A172 (cell line): ENCODE measurements around the gene PKHD1. TPM values are rescaled to one million over a fixed set of nuclear protein-coding genes. Genes with fewer than 3 reads are reported as not detected.
"Not testable (repeated sequence)": the region's sequence is repeated elsewhere in the genome, so short reads cannot be mapped to it uniquely, and the experiment has no call there.

Source experiments
- DNase-seq: peaks from one replicate; pipeline ENCODE4 v3.0.0-alpha.2; 2015; ENCODE audit warnings: low spot score
- total RNA-seq: library from RNA; depleted of rRNA; stranded (reverse); fragments of >200 nt; shearing (Covaris generic); gene quantifications from 2 replicates; pipeline ENCODE4 v1.2.3, GENCODE V29; 2014

PKHD1 gene
- total RNA-seq, 1 experiment from 2014 or later = not detected

GRCh38 chr6:51854876-51855275 lies 232.5 kb downstream of the PKHD1 start:
- DNase-seq = no peak

DNA sequence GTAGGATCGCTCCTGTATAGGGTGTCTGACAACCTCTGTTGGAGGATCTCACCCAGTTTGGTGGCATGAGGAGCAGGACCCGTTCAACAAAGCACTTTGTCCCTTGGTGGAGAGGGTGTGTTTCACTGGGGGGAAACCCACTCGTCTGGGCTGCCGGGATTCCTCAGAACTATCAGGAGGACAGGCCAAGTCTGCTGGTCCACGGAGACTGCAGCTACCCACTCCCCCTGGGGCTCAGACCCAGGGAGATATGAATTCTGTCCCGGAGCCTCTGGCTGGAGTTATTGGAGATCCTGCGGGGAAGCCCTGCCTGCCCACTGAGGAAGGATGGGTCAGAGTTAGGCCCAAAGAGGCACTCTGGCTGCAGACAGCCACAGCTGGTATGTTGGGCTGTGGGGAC lies 233.1 kb downstream of the PKHD1 start:
- DNase-seq = no peak

DNA sequence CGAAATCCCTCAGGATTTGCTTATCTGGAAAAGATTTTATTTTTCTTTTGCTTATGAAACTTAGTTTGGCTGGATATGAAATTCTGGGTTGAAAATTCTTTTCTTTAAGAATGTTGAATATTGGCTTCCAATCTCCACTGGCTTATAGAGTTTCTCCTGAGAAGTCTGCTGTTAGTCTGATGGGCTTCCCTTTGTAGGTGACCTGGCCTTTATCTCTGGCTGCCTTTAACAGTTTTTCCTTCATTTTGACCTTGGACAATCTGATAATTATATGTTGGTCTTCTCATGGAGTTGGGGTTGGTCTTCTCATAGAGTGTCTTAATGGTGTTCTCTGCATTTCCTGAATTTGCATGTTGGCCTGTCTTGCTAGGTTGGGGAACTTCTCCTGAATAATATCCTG lies 234.3 kb downstream of the PKHD1 start:
- DNase-seq = not testable (repeated sequence)

GRCh38 chr6:51846531-51846930 lies 240.9 kb downstream of the PKHD1 start:
- DNase-seq = no peak

- no peak for DNase-seq
These were observed 243.1 kb downstream of the PKHD1 start for GRCh38 chr6:51844336-51844735.

GRCh38 chr6:51843456-51844056 lies 243.9 kb downstream of the PKHD1 start:
- DNase-seq = no peak

DNA sequence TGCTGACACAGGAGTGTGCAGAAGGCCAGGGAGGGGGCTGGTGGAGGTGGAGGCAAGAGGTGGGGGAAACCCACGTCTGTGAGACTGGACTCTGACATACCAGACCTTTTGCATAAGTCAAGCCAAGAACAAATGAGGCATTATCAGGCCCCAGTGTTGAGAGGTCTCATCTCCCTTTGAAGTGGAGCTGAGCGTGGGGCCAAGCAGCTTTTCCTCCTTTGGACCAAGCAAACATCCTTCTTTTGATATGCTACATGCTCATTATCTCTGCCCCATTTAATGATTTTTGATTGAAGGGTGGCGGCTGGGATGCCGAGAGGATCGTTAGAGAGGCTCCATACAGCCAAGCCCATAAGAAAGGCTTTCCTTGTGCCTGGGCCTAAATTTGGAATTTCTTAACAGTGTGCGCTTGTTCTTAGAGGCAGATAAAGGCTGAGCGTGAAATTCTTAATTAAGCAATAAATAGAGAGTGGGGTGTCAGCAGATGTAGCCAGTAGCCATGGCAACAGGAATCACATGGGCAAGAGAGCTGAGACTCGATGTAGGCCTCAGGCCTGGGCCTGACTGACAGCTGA lies 244.5 kb downstream of the PKHD1 start:
- DNase-seq = no peak

- no peak for DNase-seq
These were observed 245.2 kb downstream of the PKHD1 start for GRCh38 chr6:51842061-51842803.

- no peak for DNase-seq
These were observed 245.8 kb downstream of the PKHD1 start for GRCh38 chr6:51841626-51842025.

- DNase-seq = no peak
These were observed 247.6 kb downstream of the PKHD1 start for GRCh38 chr6:51839726-51840374.

GRCh38 chr6:51830666-51831065 lies 256.7 kb downstream of the PKHD1 start:
- no peak for DNase-seq

DNA sequence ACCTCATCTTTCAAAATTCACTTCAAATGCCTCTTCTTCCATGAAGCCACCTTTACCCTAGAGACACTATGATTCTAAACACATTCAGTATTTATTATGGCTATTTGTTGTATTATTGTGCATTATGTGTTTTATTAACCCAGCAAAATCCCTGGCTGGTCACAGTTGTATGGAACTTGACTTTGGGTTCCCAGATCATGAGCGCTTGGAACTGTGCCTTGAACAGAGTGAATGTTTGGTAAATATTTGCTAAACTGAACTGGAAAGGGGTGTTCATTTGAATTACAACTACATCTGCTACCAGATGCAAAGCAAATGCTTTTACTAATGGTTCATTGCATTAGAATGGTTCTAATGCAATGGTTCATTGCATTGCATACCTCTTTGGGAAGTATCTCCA lies 259.8 kb downstream of the PKHD1 start:
- no peak for DNase-seq

DNA sequence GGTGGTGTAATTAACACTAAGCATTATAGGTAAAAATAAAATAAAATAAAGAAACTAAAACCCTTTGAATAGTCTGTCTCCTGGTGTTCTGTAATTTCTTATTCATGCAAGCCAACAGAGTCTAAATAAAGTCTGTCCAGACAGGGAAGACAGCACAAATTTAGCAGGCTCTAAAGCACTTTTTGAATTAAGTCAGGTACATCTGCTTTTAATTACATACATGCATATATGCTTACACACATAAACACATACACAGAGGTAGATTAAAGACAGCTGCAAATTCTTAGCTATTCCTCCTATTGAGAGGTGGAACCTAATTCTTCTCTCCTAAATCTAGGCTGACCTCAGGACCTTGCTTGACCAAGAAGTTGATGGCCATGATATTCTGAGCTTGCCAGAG lies 262.5 kb downstream of the PKHD1 start:
- no peak for DNase-seq

DNA sequence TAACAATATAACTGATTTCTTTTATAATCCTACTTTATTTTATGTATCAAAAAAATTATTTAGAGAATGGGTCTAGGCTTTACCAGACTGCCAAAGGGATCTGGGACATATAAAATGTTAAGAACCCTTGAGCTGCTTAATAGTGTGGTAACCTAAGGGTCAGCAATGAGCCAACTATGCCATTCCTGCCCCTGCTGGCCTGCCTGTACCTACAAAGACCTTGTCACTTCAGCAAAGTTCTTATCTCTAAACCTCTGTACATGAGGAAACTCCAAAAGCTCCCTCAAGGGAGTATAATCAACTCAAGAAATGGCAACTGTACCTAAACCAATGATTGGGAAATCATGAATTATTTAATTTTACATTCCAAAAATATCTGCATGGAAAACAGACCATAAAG lies 266.9 kb downstream of the PKHD1 start:
- no peak for DNase-seq

- no peak for DNase-seq
These were observed 268.8 kb downstream of the PKHD1 start for GRCh38 chr6:51818520-51819022.

DNA sequence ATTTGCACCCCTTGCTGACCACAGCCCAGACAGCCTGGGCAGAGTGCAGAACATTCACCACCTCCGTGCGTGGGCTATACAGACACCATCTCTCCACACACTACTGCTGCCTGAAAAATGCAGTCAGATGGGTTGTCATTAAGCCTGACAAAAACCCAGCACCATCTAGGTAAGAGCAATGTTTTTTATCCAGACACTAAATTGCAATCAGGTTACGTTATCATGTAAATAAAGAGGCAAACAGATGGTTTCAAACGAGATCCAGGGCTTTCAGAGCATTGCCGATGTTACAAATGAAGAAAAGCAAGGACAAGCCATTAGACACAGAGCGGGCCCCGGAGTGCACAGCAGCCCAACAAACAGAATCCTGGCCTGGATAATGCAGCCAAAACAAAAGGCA lies 269.6 kb downstream of the PKHD1 start:
- no peak for DNase-seq

DNA sequence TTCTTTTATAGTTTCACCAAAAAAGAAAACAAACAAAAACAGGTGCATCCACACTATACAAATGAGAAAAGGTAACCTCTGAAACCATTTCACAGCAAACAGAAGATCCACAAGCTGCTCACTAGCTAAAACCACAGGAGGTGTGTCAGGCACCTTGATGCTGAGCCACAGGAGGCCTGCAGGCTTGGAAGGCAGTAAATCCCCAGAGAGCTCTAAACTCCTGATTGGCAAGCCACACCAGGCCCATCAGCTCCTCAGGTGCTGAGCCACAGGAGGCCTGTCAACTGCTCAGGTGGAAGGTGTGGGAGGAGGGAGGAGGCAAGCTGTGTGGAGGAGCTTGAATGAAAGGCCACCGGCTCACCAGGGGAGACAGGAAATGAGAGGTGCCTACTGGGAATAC lies 273.0 kb downstream of the PKHD1 start:
- no peak for DNase-seq

DNA sequence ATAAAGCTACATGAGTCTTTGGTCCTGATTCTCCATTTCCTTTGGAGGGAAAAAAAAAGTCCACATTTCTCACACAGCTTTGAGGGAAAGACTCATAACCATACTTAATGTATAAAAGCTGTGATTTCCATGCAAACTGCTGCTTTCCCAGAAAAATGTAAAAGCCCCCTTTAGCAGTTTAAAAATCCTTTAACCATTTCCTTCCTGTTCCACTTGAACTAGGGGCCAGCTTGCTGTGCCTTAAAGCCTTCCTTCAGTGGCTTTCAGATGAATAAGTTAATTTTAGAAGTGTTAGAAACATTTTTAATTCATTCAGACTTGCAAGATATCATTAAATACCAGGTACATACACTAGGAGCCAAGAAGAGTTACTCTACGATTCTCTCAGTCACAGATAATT lies 273.5 kb downstream of the PKHD1 start:
- DNase-seq = no peak

GRCh38 chr6:51812231-51812630 lies 275.2 kb downstream of the PKHD1 start:
- DNase-seq = no peak

GRCh38 chr6:51805517-51805916 lies 281.9 kb downstream of the PKHD1 start:
- no peak for DNase-seq

GRCh38 chr6:51800603-51801002 lies 286.8 kb downstream of the PKHD1 start:
- DNase-seq = no peak

DNA sequence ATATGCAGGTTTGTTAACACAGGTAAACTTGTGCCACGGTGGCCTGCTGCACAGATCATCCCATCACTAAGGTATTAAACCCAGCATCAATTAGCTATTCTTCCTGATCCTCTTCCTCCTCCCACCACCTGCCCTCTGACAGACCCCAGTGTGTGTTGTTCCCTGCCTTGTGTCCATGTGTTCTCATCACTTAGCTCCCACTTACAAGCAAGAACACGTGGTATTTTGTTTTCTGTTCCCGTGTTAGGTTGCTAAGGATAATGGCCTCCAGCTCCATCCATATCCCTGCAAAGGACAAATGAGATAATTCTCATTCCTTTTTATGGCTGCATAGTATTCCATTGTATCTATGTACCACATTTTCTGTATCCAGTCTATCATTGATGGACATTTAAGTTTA lies 294.0 kb downstream of the PKHD1 start:
- DNase-seq = no peak
